ENCODE results near the gene MRPL33.
"Not testable (repeated sequence)": the region's sequence is repeated elsewhere in the genome, so short reads cannot be mapped to it uniquely, and the experiment has no call there.

Gene MRPL33

DNA sequence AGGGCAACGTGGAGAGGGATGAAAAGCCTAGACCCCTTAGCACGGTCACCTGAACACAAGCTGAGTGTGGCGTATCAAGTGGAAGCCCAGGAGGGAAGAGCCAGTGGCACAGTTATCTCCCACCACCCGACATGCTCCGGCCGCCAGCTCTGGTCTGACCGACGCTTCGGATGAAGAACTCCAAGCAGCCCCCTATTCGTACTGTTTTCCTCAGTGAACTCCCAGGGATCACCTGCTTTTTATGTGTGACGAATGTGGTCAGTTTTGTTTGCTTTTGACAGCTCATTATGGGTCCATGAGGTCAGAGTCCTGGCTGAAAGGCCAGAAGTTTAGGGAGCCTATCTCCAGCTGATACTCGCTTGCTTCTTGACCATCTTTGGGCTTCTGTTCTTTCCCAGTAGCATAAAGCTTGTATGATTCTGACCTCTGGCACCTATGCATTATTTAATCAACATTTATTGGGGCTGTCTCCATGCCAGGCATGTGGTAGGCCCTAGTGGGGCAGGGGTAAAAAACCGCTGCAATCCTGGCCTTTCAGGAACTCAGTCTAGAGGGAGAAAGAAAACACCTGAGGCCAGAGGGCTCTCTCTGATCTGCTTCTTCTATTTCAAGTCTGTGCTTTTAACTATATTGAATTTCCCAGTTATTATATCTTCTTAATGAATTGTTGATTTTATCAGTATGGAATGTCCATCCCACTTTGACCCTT is 33.0 kb upstream of the MRPL33 start:
- FAIRE-seq, result no peak

DNA sequence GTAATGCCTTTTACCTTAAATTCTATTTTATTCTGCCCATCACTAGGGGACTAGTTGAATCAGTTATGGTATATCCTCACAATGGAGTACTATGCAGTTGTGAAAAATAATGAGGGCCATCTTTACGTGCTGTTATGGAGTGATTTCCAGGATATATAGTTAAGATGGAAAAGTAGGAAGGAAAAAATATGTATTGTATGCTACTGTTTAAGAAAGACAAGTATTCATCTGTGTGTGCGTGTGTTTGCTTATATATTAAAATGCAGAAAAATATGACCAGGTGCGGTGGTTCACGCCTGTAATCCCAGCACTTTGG is 32.5 kb upstream of the MRPL33 start:
- FAIRE-seq, result no peak
- DNase-seq (ENCODE audit: extremely low spot score, insufficient read length, low read depth), result no peak

More for the DNA sequence above, 33.0 kb upstream of the MRPL33 start:
- DNase-seq (ENCODE audit: extremely low spot score, insufficient read length, low read depth), result no peak

GRCh38 chr2:27741673-27742072 is 29.8 kb upstream of the MRPL33 start:
- DNase-seq (ENCODE audit: extremely low spot score, insufficient read length, low read depth) (no peak), FAIRE-seq (no peak)

DNA sequence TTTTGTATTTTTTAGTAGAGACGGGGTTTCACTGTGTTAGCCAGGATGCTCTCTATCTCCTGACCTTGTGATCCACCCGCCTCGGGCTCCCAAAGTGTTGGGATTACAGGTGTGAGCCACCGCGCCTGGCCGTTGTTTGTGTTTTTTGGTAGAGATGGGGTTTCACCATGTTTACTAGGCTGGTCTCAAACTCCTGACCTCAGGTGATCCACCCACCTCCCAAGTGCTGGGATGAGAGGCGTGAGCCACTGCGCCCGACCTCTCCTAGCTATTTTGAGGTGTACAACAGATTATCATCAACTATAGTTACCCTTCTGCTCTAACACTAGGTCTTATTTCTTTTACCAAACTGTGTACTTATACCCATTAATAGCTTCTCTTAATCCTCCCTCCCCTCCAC is 28.9 kb upstream of the MRPL33 start:
- DNase-seq (ENCODE audit: extremely low spot score, insufficient read length, low read depth) (no peak), FAIRE-seq (no peak)

- not testable (repeated sequence) for DNase-seq (ENCODE audit: extremely low spot score, insufficient read length, low read depth); FAIRE-seq
Measured at GRCh38 chr2:27745494-27745893, 26.0 kb upstream of the MRPL33 start.

- DNase-seq (ENCODE audit: extremely low spot score, insufficient read length, low read depth) (no peak), FAIRE-seq (no peak)
Measured at GRCh38 chr2:27746325-27746724, 25.2 kb upstream of the MRPL33 start.

GRCh38 chr2:27747827-27748352 is 23.6 kb upstream of the MRPL33 start:
- no peak for FAIRE-seq
- no peak for DNase-seq (ENCODE audit: extremely low spot score, insufficient read length, low read depth)

DNA sequence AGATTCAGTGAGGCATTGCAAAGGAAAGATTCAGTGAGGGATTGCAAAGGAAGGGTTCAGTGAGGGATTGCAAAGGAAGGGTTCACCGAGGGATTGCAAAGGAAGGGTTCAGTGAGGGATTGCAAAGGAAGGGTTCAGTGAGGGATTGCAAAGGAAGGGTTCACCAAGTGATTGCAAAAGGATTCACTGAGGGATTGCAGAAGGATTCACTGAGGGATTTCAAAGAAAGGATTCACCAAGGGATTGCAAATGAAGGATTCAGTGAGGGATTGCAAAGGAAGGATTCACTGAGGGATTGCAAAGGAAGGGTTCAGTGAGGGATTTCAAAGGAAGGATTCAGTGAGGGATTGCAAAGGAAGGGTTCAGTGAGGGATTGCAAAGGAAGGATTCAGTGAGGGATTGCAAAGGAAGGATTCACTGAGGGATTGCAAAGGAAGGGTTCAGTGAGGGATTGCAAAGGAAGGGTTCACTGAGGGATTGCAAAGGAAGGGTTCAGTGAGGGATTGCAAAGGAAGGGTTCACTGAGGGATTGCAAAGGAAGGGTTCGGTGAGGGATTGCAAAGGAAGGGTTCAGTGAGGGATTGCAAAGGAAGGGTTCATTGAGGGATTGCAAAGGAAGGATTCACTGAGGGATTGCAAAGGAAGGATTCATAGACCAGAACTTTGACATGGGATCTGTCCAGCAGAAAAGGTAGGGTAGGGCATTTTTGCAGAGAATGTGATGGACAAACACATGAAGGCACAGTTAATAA is 22.5 kb upstream of the MRPL33 start:
- FAIRE-seq; DNase-seq (ENCODE audit: extremely low spot score, insufficient read length, low read depth): not testable (repeated sequence)

- no peak for DNase-seq (ENCODE audit: extremely low spot score, insufficient read length, low read depth)
- FAIRE-seq, result no peak
Measured at GRCh38 chr2:27751377-27751776, 20.1 kb upstream of the MRPL33 start.

GRCh38 chr2:27752551-27753237 is 18.8 kb upstream of the MRPL33 start:
- FAIRE-seq (no peak), DNase-seq (ENCODE audit: extremely low spot score, insufficient read length, low read depth) (no peak)

DNA sequence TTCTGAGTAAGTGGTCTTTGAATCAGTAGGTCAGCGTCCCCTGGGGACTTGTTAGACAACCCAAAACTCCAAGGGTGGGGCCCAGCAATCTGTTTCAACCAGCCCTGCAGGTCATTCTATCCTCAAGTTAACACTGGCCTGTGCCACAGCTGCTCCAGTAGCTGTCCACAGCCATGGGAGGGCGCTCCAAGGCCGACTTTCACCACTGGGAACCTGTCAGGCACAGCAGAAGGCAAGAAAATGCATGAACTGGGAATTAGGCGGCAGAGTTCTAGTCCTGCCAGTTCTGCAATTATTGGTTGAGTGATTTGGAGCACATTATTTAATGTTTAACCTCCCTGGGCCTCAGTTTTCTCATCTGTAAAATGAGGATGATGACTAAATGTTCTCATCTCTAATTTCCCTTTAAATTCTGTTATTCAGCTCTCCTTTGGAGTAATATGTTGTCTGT is 17.4 kb upstream of the MRPL33 start:
- no peak for FAIRE-seq
- peak; percentile 43 for DNase-seq (ENCODE audit: extremely low spot score, insufficient read length, low read depth)

DNA sequence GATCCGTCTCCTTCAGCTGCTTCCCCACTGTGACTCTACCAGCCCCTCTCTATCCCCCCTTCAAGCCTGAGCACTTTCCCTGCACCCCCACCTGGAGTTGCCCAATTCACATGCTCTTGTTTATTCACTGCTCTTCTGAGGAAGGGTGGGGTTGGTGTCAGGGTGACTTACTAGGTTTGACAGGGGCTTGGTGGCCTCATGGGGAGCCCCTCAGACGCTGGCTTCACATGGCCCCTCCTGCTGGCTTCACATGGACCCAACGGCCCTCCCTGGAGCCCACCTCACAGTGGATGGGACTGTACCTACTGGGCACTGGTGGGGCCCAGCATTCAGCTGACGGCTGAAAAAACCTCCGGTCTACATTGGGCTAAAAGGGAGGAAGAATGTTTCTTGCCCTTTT is 16.7 kb upstream of the MRPL33 start:
- FAIRE-seq (no peak), DNase-seq (ENCODE audit: extremely low spot score, insufficient read length, low read depth) (no peak)

GRCh38 chr2:27756091-27756490 is 15.4 kb upstream of the MRPL33 start:
- no peak for DNase-seq (ENCODE audit: extremely low spot score, insufficient read length, low read depth)

DNA sequence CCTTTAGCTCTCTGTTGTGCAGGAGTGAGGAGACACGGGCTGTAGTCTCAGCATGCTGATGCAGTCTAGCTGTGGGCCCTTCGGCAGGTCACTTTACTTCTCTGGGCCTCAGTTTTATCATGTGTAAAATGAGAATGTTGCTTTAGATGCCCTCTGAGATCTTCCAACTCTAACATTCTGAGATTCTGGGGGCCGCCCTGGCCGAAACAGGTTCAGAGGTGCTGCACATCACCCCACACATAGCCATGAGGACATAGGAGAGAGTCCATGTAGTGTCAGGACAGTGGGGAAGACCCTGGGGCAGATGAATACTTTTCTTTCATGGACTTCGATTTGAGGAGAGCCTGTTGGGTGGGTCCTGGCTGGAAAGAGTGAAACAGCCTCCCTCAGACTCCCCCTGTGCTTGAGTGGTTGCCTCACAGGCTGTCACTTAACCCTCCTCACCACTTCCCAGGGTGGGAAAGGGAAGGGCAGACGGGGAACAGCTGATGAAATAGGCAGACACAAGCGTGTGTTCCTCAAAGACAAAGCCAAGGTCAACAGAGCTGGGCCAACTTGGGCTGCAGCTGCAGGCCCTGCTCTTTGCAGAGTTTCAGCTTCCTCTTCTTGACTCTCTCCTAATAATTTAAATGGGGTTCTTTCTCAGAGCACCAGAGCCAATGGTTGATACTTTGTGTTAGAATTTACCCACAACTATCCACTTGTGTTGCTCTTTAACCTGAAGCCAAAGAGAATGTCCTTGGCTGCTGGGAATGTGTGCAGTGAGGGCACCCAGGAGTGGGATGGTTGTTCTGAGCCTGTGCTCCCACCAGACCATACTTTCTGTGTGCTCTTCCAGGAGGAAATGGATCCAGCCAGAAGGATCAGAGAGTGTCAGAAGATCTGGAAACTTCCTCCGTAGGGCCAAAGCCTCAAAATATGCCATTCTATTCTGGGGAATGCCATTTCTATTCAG is 14.7 kb upstream of the MRPL33 start:
- DNase-seq (ENCODE audit: extremely low spot score, insufficient read length, low read depth) (no peak), FAIRE-seq (no peak)

More at GRCh38 chr2:27756091-27756490, 15.4 kb upstream of the MRPL33 start:
- FAIRE-seq, result no peak

GRCh38 chr2:27762951-27763906 is 8.3 kb upstream of the MRPL33 start:
- DNase-seq (ENCODE audit: extremely low spot score, insufficient read length, low read depth), result no peak
- FAIRE-seq, result no peak

GRCh38 chr2:27763907-27764267 is 7.6 kb upstream of the MRPL33 start:
- FAIRE-seq, result no peak

DNA sequence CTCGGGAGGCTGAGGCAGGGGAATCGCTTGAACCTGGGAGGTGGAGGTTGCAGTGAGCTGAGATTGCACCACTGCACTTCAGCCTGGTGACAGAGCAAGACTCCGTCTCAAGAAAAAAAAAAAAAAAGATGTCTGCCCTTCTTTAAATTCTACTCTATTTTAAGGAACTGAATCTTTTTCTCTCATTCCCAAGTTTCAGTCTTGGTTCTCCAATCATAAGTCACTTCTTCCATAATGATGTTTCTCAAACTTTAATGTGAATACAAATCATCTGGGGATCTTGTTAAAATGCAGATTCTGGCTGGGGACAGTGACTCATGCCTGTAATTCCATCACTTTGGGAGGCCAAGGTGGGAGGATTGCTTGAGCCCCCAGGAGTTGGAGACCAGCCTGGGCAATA is 7.0 kb upstream of the MRPL33 start:
- not testable (repeated sequence) for FAIRE-seq; DNase-seq (ENCODE audit: extremely low spot score, insufficient read length, low read depth)

More at GRCh38 chr2:27763907-27764267, 7.6 kb upstream of the MRPL33 start:
- no peak for DNase-seq (ENCODE audit: extremely low spot score, insufficient read length, low read depth)

DNA sequence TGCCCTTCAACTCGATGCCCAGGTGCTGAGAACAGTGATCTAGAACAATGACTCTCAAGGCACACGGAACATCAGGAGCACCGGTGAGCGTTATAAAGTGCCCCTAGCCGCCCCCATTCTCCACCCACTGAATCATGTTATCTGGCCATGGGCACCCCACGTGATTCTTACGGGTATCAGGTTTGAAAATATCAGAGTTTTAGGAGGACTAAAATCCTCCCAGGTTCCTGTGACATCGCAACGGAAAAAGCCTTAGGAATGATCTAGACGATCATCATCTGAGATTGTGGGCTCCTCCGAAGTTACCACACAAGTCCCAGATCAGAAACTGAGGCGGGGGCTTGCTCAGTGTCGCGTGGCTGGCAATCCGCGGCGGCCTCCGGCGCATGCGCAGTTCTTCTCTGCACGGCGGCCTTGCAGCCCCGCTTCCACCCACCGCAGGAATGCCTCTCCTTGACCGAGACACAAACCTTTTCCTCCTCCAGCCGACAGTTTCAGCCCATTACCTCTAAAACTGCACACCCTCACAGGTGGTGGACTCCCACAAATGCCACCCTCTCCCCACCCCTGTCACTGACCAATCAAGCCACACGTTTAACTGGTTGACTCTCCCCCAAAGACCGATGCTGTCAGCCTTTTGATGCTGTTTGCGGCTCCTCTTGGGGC is 5.8 kb upstream of the MRPL33 start:
- FAIRE-seq (no peak), DNase-seq (ENCODE audit: extremely low spot score, insufficient read length, low read depth) (no peak)

Measured in GM18507 (cell line).